HG03025 (cell line): ENCODE measurements around the gene ZNF710.
A peak's percentile ranks its signal among the peaks of the same experiment; 100 is the strongest.
"Not testable (repeated sequence)": the region's sequence is repeated elsewhere in the genome, so short reads cannot be mapped to it uniquely, and the experiment has no call there.

ENCODE experiments used
- ATAC-seq: cut with Tn5 transposase; IDR thresholded peaks from one replicate; pipeline ENCODE4 v1.9.1; 2021; ENCODE audit warnings: mild to moderate bottlenecking, moderate library complexity; ENCODE audit not compliant: unreplicated experiment, low FRiP score

The ZNF710 gene

GRCh38 chr15:90056529-90056928, 55.4 kb downstream of the ZNF710 start:
- no peak for ATAC-seq

GRCh38 chr15:90058308-90058707, 57.2 kb downstream of the ZNF710 start:
- peak; percentile 36 for ATAC-seq

- ATAC-seq = no peak
Observed at GRCh38 chr15:90058775-90059174, 57.7 kb downstream of the ZNF710 start.

- peak; percentile 67 for ATAC-seq
Observed at GRCh38 chr15:90059208-90059985, 58.3 kb downstream of the ZNF710 start.

- ATAC-seq = no peak
Observed at GRCh38 chr15:90060797-90061196, 59.7 kb downstream of the ZNF710 start.

GRCh38 chr15:90062023-90062442, 60.9 kb downstream of the ZNF710 start:
- no peak for ATAC-seq

GRCh38 chr15:90062462-90062932, 61.4 kb downstream of the ZNF710 start:
- ATAC-seq = no peak

- ATAC-seq = no peak
Observed at GRCh38 chr15:90062973-90063769, 62.0 kb downstream of the ZNF710 start.

- no peak for ATAC-seq
Observed at GRCh38 chr15:90063770-90064247, 62.7 kb downstream of the ZNF710 start.

- ATAC-seq = no peak
Observed at GRCh38 chr15:90064911-90065681, 64.0 kb downstream of the ZNF710 start.

GRCh38 chr15:90065682-90066049, 64.5 kb downstream of the ZNF710 start:
- ATAC-seq = no peak

- ATAC-seq = no peak
Observed at GRCh38 chr15:90067181-90067952, 66.2 kb downstream of the ZNF710 start.

- no peak for ATAC-seq
Observed at GRCh38 chr15:90067953-90068606, 67.0 kb downstream of the ZNF710 start.

GRCh38 chr15:90070623-90071022, 69.5 kb downstream of the ZNF710 start:
- not testable (repeated sequence) for ATAC-seq

- ATAC-seq = no peak
Observed at GRCh38 chr15:90071220-90071807, 70.2 kb downstream of the ZNF710 start.

- no peak for ATAC-seq
Observed at GRCh38 chr15:90072978-90073640, 72.0 kb downstream of the ZNF710 start.

GRCh38 chr15:90074023-90074422, 72.9 kb downstream of the ZNF710 start:
- no peak for ATAC-seq

- no peak for ATAC-seq
Observed at GRCh38 chr15:90074916-90075315, 73.8 kb downstream of the ZNF710 start.
